Measurements from ENCODE around the gene PIM2.
"Not testable (repeated sequence)": the region's sequence is repeated elsewhere in the genome, so short reads cannot be mapped to it uniquely, and the experiment has no call there.

The PIM2 gene

GRCh38 chrX:48897625-48898306 lies 21.1 kb downstream of the PIM2 start, which contains the start of the genes PQBP1 and TIMM17B:
Gene PQBP1 (plus strand): TSS chrX:48897930. CDS start chrX:48898510, 580 bp downstream.
Gene TIMM17B (minus strand): TSS chrX:48897768. CDS start chrX:48897749, 19 bp downstream.
- Histone ChIP-seq H3K9ac (ENCODE audit: low read length) (peak within 1 kb of the TSS; percentile 92), H3K27me3 (ENCODE audit: control insufficient read depth, insufficient read depth, low read length) (no peaks in the 10 kb centered on the region), H3K4me1 (ENCODE audit: control insufficient read depth, insufficient read depth, low read length) (peaks cover 5% of the 10 kb centered on the region), H3K9me3 (ENCODE audit: control insufficient read depth, low read length) (no peaks in the 10 kb centered on the region), H3K4me3 (ENCODE audit: low read length) (peak within 1 kb of the TSS; percentile 51), H3K36me3 (ENCODE audit: control insufficient read depth, insufficient read depth, low read length) (no peaks in the 10 kb centered on the region)

- Histone ChIP-seq H3K27me3 (ENCODE audit: control insufficient read depth, insufficient read depth, low read length) (no peaks in the 10 kb centered on the region), H3K36me3 (ENCODE audit: control insufficient read depth, insufficient read depth, low read length) (no peaks in the 10 kb centered on the region), H3K9ac (ENCODE audit: low read length) (peak overlapping the region; percentile 92), H3K4me1 (ENCODE audit: control insufficient read depth, insufficient read depth, low read length) (peaks cover 5% of the 10 kb centered on the region), H3K4me3 (ENCODE audit: low read length) (peak overlapping the region; percentile 51), H3K9me3 (ENCODE audit: control insufficient read depth, low read length) (no peaks in the 10 kb centered on the region)
Observed at GRCh38 chrX:48897157-48897624, 21.6 kb downstream of the PIM2 start.

DNA sequence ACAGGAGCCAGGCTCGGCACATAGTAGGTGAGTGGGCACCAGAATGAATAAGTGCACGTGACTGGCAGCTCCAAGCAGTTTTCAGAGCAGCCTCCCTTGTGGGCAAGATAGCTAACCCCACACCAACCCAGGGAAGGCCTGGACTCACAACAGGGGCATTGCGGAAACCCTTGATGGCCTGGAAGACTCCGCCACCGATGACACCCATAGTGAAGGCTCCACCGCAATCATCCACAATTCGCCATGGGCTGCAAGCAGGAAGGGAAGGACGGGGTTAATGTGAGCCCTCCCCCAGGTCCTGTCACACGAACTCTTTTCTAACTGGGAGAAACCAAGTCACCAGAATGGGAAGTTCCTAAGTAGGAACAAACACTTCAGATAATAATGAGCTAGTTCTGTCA lies 22.2 kb downstream of the PIM2 start:
- Histone ChIP-seq H3K4me3 (ENCODE audit: low read length) (no peak overlapping the region), H3K27me3 (ENCODE audit: control insufficient read depth, insufficient read depth, low read length) (no peaks in the 10 kb centered on the region), H3K9ac (ENCODE audit: low read length) (peak overlapping the region; percentile 92), H3K36me3 (ENCODE audit: control insufficient read depth, insufficient read depth, low read length) (no peaks in the 10 kb centered on the region), H3K9me3 (ENCODE audit: control insufficient read depth, low read length) (no peaks in the 10 kb centered on the region), H3K4me1 (ENCODE audit: control insufficient read depth, insufficient read depth, low read length) (peaks cover 8% of the 10 kb centered on the region)

DNA sequence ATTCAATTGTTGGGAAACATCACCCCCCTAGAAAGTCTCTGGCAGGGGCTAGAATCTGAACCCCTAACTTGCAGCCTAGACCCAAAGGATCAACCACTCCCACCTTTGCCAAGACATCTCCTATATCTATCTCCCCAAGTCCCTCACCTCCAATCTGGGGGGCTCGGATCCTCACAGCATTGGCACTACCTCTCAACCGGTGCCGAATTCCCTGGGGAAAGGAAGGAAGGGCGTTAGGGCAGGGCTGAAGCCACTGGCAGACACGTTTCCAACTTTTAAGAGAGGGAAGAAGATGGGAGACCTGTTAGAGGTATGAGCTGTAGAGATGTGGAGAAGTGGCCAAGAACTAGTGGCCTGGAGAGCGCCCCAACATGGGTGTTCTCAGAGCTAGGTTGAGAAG lies 23.9 kb downstream of the PIM2 start:
- Histone ChIP-seq H3K4me1 (ENCODE audit: control insufficient read depth, insufficient read depth, low read length) (peaks cover 8% of the 10 kb centered on the region), H3K4me3 (ENCODE audit: low read length) (no peak overlapping the region), H3K9me3 (ENCODE audit: control insufficient read depth, low read length) (no peaks in the 10 kb centered on the region), H3K9ac (ENCODE audit: low read length) (no peak overlapping the region), H3K36me3 (ENCODE audit: control insufficient read depth, insufficient read depth, low read length) (no peaks in the 10 kb centered on the region), H3K27me3 (ENCODE audit: control insufficient read depth, insufficient read depth, low read length) (no peaks in the 10 kb centered on the region)

GRCh38 chrX:48893556-48894348 lies 25.1 kb downstream of the PIM2 start:
- Histone ChIP-seq H3K9me3 (ENCODE audit: control insufficient read depth, low read length) (no peaks in the 10 kb centered on the region), H3K4me3 (ENCODE audit: low read length) (no peak overlapping the region), H3K27me3 (ENCODE audit: control insufficient read depth, insufficient read depth, low read length) (no peaks in the 10 kb centered on the region), H3K36me3 (ENCODE audit: control insufficient read depth, insufficient read depth, low read length) (no peaks in the 10 kb centered on the region), H3K4me1 (ENCODE audit: control insufficient read depth, insufficient read depth, low read length) (peaks cover 8% of the 10 kb centered on the region), H3K9ac (ENCODE audit: low read length) (no peak overlapping the region)

DNA sequence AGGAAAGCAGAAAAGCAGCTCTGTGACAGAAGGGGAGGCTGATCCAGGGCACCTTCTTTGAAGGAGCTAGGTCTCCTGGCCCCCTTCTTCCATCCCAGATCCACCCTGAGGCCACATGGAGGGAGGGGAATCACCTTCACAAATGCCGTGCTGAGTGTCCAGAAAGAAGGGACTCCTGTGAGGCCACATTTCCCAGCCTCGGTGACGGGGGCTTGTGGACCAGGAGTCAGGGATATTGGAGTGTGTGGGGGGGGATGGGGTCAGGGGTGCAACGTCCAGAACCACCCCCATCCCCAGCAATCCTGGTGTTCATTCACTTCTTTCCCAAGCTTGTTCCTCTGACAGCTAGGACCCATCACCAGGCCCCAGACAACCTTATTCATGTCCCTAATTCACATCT lies 25.9 kb downstream of the PIM2 start:
- Histone ChIP-seq H3K9me3 (ENCODE audit: control insufficient read depth, low read length) (no peaks in the 10 kb centered on the region), H3K27me3 (ENCODE audit: control insufficient read depth, insufficient read depth, low read length) (no peaks in the 10 kb centered on the region), H3K36me3 (ENCODE audit: control insufficient read depth, insufficient read depth, low read length) (no peaks in the 10 kb centered on the region), H3K4me3 (ENCODE audit: low read length) (no peak overlapping the region), H3K9ac (ENCODE audit: low read length) (no peak overlapping the region), H3K4me1 (ENCODE audit: control insufficient read depth, insufficient read depth, low read length) (peaks cover 8% of the 10 kb centered on the region)

- no peaks in the 10 kb centered on the region for H3K36me3 ChIP-seq (ENCODE audit: control insufficient read depth, insufficient read depth, low read length)
- no peaks in the 10 kb centered on the region for H3K27me3 ChIP-seq (ENCODE audit: control insufficient read depth, insufficient read depth, low read length)
- H3K4me3 ChIP-seq (ENCODE audit: low read length): no peak overlapping the region
- H3K9ac ChIP-seq (ENCODE audit: low read length): peak overlapping the region; percentile 34
- no peaks in the 10 kb centered on the region for H3K9me3 ChIP-seq (ENCODE audit: control insufficient read depth, low read length)
- peaks cover 8% of the 10 kb centered on the region for H3K4me1 ChIP-seq (ENCODE audit: control insufficient read depth, insufficient read depth, low read length)
Observed at GRCh38 chrX:48891402-48892288, 27.2 kb downstream of the PIM2 start.

GRCh38 chrX:48890934-48891401 lies 27.9 kb downstream of the PIM2 start:
- H3K9me3 ChIP-seq (ENCODE audit: control insufficient read depth, low read length): no peaks in the 10 kb centered on the region
- peaks cover 3% of the 10 kb centered on the region for H3K4me1 ChIP-seq (ENCODE audit: control insufficient read depth, insufficient read depth, low read length)
- H3K9ac ChIP-seq (ENCODE audit: low read length): peak overlapping the region; percentile 34
- no peaks in the 10 kb centered on the region for H3K27me3 ChIP-seq (ENCODE audit: control insufficient read depth, insufficient read depth, low read length)
- H3K36me3 ChIP-seq (ENCODE audit: control insufficient read depth, insufficient read depth, low read length): no peaks in the 10 kb centered on the region
- no peak overlapping the region for H3K4me3 ChIP-seq (ENCODE audit: low read length)

DNA sequence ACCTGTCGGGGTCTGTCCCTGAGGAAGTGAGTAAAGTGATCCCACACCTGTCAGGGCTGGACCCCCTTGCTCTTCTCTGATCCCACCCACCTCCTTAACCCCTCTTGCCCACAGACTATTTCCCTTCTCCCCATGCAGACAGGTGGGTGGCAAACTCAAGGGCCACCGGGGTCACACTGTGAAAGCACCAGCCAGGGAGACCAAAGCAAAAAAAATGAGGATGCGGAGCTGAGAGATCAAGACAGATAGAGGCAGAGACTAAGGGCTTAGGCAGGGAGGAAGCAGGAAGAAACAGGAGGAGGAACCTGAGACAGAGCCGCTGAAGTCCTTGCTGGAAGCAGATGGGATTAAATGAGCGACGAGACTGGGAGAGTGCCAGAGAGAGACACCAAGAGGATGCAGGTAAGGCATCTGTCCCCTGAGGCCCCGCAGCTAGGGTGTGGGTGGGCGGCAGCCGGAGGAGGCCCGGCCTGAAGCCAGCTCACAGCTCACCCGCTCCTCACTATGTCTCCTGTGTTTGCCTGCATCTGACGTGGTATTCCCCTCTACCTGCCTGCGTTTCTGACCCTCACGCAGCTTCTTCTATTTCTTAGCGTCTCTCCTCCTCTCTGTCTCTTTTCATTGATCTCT lies 28.4 kb downstream of the PIM2 start:
- no peaks in the 10 kb centered on the region for H3K27me3 ChIP-seq (ENCODE audit: control insufficient read depth, insufficient read depth, low read length)
- peaks cover 3% of the 10 kb centered on the region for H3K4me1 ChIP-seq (ENCODE audit: control insufficient read depth, insufficient read depth, low read length)
- no peaks in the 10 kb centered on the region for H3K9me3 ChIP-seq (ENCODE audit: control insufficient read depth, low read length)
- no peaks in the 10 kb centered on the region for H3K36me3 ChIP-seq (ENCODE audit: control insufficient read depth, insufficient read depth, low read length)
- H3K9ac ChIP-seq (ENCODE audit: low read length): no peak overlapping the region
- no peak overlapping the region for H3K4me3 ChIP-seq (ENCODE audit: low read length)

- not testable (repeated sequence) for H3K27me3 ChIP-seq (ENCODE audit: control insufficient read depth, insufficient read depth, low read length); H3K9me3 ChIP-seq (ENCODE audit: control insufficient read depth, low read length); H3K4me3 ChIP-seq (ENCODE audit: low read length); H3K4me1 ChIP-seq (ENCODE audit: control insufficient read depth, insufficient read depth, low read length); H3K36me3 ChIP-seq (ENCODE audit: control insufficient read depth, insufficient read depth, low read length); H3K9ac ChIP-seq (ENCODE audit: low read length)
Observed at GRCh38 chrX:48886586-48886985, 32.2 kb downstream of the PIM2 start.

GRCh38 chrX:48883729-48884128 lies 35.1 kb downstream of the PIM2 start:
- Histone ChIP-seq H3K4me1 (ENCODE audit: control insufficient read depth, insufficient read depth, low read length) (no peaks in the 10 kb centered on the region), H3K36me3 (ENCODE audit: control insufficient read depth, insufficient read depth, low read length) (no peaks in the 10 kb centered on the region), H3K9me3 (ENCODE audit: control insufficient read depth, low read length) (no peaks in the 10 kb centered on the region), H3K27me3 (ENCODE audit: control insufficient read depth, insufficient read depth, low read length) (no peaks in the 10 kb centered on the region), H3K4me3 (ENCODE audit: low read length) (no peak overlapping the region), H3K9ac (ENCODE audit: low read length) (no peak overlapping the region)
